GM04503 (cell line): Measurements from ENCODE around the gene CPED1.

Experiments used
- DNase-seq: peaks from one replicate; pipeline ENCODE4 v3.0.0-alpha.2; 2012; ENCODE audit warnings: low read depth

CPED1 gene

DNA sequence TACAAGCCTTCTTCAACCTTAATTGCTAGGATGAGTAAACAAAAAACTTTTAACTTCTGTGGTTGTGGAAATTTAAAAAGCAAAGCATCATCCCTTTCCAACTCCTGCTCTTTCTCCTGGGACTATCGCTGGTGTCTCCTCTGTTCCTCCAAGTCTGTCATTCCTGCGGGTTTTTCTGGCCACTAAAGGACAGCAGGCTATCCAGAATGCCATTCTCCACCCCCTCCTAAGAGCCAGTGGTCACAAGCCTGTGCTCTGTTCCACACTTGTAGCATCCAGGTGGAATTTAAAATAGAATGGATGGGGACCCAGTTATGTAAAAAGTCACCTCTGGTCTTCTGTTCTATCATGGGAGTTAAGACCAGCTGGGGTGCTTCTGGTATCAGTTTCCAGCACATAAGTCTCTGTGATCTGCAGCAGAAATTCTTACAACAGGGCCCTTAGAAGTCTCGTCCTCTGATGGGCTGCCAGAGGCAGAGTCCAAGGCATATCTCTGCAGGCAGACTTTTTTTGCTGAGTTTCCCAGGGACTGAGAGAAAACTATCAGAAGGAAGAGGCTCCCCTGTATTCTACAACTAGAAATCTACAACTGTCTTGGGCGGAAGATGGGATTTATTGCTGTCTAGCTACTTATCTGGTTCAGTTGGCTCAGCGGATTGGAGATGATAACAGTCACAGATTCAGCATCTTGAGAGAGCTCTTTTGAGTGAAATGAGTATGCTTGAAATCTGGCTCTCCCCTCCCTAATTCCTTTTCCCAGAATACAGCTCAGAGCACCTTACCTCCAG lies 335.2 kb downstream of the CPED1 start:
- no peak for DNase-seq

DNA sequence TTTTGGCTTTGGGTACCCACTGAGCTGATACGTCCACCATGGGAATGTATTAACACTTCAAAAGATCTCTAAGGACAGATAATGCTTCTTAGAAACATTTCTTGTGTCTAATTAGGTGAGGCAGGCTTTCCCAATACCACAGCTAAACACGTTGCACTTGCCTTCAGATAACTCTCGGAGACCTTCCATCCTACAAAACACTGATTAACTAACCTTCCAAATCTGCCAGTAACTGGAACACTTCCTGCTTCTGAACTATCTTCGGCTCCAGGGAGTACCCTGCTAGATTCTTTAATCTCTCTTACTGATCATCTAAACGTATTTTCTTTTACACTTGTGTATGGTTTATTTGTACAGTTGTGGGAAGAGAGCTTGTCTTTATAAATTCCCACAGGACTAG lies 339.2 kb downstream of the CPED1 start:
- no peak for DNase-seq

DNA sequence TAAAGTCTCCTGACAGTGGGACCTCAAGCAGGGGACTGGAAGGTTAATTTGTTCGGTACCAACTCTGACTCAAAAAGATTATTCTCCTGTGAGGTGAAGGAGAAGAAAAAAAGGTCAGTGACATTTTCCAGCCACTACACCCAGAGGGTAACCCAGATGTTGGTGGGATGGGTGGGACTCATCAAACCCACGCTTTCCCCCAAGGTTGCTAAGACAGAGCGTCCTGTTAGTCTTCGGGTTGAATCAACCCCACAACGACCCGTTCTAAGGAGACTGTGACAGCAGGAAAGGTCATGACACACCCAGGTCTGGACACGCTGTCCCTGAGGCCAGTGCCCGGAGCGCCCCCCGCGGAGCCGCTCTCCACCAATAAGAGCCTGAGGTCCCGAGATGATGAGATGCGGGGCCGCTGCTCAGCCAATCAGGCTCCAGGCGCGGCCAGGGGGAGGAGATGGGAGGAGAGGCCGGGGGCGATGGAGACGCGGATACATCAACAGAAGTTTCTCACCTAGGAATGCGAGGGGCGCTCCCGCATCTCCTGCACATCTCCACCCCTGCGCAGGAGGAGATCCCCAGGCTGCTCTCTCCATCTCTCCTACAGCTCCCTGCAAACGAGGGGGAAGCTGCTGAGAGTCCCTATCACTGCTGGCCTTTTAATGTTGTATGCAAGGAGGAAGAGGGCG lies 340.1 kb downstream of the CPED1 start, which contains the start of gene WNT16:
Gene WNT16, plus strand, starts transcription at position 493 of the 683 bp plus-strand sequence. CDS start 293 bp downstream, outside the sequence.
- DNase-seq = no peak

- no peak for DNase-seq
Observed at GRCh38 chr7:121329191-121330052, 340.9 kb downstream of the CPED1 start.

GRCh38 chr7:121330053-121330833 lies 341.7 kb downstream of the CPED1 start:
- no peak for DNase-seq

DNA sequence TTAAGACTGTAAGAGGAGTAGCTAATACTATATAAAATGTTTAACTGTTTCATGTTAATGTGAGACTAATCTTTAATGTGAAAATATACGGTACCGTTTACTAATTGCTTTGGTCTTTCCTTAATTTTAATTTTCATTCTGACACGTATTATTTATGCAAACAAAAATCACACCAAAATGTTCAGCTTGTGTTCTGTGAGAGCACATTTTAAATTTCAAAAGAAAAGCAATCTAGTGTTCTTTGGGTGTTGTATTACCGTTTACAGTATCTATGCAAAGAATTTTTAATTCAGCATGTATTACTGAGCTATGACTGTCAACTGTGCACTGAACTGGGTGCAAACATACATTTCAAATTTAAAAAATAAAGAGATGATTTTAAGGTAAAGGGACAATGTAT lies 342.5 kb downstream of the CPED1 start:
- DNase-seq = no peak

DNA sequence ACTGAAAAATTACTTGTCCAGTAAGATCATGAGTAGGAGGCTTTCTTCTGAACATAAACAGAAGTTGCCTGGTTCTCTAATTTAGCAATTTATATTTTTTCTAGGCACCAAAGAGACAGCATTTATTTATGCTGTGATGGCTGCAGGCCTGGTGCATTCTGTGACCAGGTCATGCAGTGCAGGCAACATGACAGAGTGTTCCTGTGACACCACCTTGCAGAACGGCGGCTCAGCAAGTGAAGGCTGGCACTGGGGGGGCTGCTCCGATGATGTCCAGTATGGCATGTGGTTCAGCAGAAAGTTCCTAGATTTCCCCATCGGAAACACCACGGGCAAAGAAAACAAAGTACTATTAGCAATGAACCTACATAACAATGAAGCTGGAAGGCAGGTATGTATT lies 343.1 kb downstream of the CPED1 start:
- DNase-seq = no peak

- DNase-seq = no peak
Observed at GRCh38 chr7:121334376-121334775, 345.9 kb downstream of the CPED1 start.

DNA sequence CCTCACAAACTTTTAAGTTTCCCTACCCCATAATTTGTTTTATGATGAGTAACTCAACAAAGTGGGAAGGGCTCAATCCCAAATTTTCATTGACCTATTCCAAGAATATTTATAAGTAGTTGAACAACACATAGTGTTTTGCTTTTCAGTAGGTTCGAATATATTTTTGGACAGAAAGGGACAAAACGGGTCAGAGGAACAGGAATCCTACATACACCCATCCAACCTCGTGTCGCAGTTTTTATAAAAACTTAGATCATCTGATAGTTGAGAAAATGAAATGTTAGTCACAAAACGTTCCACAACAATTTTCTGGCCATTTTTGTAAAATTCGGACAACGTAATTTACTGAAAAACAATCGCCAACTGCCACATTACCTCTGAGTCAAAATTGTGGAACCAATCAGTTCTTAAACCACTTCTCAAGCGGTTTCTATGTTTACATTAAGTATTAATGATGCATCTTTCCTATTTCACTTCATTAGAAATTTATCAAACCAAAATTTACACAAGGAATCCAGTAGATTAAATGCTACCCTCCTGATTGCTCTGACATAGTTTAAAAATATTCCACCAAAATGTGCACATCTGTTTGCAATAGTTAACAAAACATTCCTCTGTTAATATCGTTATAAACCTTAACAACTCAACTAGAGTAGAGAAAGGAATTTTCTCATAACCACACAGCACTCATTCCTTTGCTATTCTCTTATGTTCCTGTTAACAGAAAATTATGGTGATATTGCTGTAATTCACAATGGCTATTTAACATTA lies 346.6 kb downstream of the CPED1 start:
- peak; percentile 41 for DNase-seq

DNA sequence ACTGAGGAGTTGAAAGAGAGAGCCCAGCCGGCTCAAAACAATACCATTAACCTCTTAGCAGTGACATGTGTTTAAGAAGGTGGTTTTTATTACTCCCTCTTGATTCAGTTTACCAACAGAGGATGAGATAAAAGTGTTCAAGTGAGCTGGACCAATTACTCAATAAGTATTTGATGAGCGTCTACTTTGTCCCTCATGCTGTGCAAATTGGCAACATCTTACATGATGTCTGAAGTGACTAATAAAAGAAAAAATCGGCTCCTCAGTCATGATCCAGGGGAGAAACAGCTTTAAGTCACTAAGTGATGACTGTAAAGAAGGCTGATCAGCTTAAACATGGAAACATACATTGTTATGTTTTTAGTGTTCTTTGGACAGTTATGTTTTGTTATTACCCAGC lies 348.1 kb downstream of the CPED1 start:
- DNase-seq = no peak

DNA sequence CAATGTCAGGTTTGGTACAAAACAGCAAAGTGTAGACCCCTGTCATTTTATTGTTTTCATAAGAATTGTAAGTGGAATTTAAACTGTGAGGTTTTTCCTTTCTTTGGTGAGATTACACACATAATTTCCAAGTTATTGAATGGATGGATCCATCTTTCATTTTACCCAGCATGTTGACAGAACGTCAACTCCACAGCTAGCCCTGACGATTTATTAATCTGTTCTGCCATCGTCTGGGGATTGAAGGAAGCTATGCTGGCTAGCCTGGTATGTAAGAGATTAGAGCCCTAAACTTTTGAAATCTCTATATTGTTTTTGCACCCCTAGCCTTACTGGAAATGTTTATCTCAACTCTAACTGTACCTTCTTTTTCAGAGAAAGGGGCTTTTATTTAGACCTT lies 348.9 kb downstream of the CPED1 start:
- DNase-seq = no peak

GRCh38 chr7:121339082-121339481 lies 350.6 kb downstream of the CPED1 start:
- no peak for DNase-seq

- DNase-seq = no peak
Observed at GRCh38 chr7:121341933-121342332, 353.4 kb downstream of the CPED1 start.

- no peak for DNase-seq
Observed at GRCh38 chr7:121342631-121343030, 354.1 kb downstream of the CPED1 start.

DNA sequence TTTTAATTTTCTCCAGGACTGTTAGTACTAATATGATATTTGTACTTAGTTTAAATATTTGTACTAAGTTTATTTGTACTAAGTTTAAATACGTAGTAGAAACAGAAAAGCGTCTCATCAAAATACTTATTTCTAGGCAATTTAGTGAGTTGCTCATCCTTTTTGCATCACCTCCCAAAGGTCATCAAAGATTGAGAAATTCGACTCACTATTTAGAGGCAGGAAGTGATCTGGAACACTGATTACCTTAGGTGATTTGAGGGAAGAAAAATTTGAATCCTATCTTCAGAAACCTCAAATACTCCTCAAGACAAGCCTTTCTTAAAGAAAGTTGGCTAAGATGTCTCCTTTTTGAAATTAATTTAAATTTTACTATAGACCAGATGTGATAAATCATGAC lies 354.8 kb downstream of the CPED1 start:
- no peak for DNase-seq

DNA sequence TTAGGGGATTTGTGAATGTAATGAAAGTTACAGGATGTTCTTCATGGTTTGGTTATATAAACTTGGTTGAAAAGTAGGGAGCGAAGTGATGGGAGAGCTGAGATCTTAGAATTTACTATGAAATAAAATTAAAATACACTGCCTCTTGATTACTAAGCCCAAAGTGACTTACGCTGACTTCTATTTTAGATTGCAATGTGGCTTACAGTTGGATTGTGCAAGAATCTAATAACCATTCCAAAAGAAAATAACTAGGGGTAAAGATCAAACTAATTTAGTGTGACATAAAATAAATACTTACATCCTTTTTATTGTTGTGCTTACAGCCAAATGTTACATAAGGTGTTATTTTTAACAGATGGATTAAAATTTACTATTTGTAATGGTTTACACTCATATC lies 355.6 kb downstream of the CPED1 start:
- DNase-seq = no peak

- DNase-seq = no peak
Observed at GRCh38 chr7:121344497-121344896, 356.0 kb downstream of the CPED1 start.
